Calu3 (cell line): ENCODE measurements around the gene ZNF609. TPM values are rescaled to one million over a fixed set of nuclear protein-coding genes. Genes with fewer than 3 reads are reported as not detected.

ENCODE experiments used
- BruUV-seq: library from RNA; stranded (reverse); fragments of 400-500 nt; replicated peaks from 2 replicates; lab custom pipeline; 2021; lab: Mats Ljungman, UMichigan
- CTCF ChIA-PET: fragments of 300-600 bp; sonication (Branson Sonifier 250); formaldehyde crosslinking; loops from one replicate; lab custom pipeline; 2022; ENCODE audit warnings: antibody characterized with exemption; lab: Charles Lee
- DNase-seq: peaks from one replicate; pipeline ENCODE4 v3.0.0; 2022
- H3K27ac Mint-ChIP-seq: one replicate; pipeline ENCODE4 v1.8.0; 2022; ENCODE audit warnings: mixed read lengths; ENCODE audit not compliant: unreplicated experiment
- H3K27me3 Mint-ChIP-seq: one replicate; pipeline ENCODE4 v1.8.0; 2022; ENCODE audit warnings: mixed read lengths; ENCODE audit not compliant: unreplicated experiment
- H3K36me3 Mint-ChIP-seq: one replicate; pipeline ENCODE4 v1.8.0; 2022; ENCODE audit warnings: mild to moderate bottlenecking, moderate library complexity, mixed read lengths; ENCODE audit not compliant: insufficient read depth, unreplicated experiment
- H3K4me1 Mint-ChIP-seq: one replicate; pipeline ENCODE4 v1.8.0; 2022; ENCODE audit warnings: mild to moderate bottlenecking, low read depth, mixed read lengths; ENCODE audit not compliant: unreplicated experiment
- H3K4me3 Mint-ChIP-seq: one replicate; pipeline ENCODE4 v1.8.0; 2022; ENCODE audit warnings: mild to moderate bottlenecking, low read depth, moderate library complexity, mixed read lengths; ENCODE audit not compliant: unreplicated experiment
- H3K9me3 Mint-ChIP-seq: one replicate; pipeline ENCODE4 v1.8.0; 2022; ENCODE audit warnings: low read depth, mixed read lengths; ENCODE audit not compliant: unreplicated experiment
- CTCF ChIP-seq: fragments of 200-600 bp; IDR thresholded peaks from one replicate; pipeline ENCODE4 v1.8.0; 2022; ENCODE audit warnings: antibody characterized with exemption; ENCODE audit not compliant: unreplicated experiment
- intact Hi-C: fragments of 100-400 bp; cut with micrococcal nuclease; formaldehyde crosslinking; loops from one replicate; pipeline ENCODE4 v1.10.0; 2022; ENCODE audit not compliant: unreplicated experiment
- total RNA-seq: library from RNA; stranded (reverse); gene quantifications from 2 replicates; pipeline ENCODE4 v1.2.3, GENCODE V29; 2022

Gene ZNF609
- total RNA-seq, 1 experiment from 2014 or later: 50.6 TPM

GRCh38 chr15:64462492-64462891, 2.1 kb downstream of the ZNF609 start:
- no peak for TF ChIP-seq CTCF
- no peaks in the 10 kb centered on the region for H3K27me3 Mint-ChIP-seq
- DNase-seq: no peak
- H3K4me3 Mint-ChIP-seq: peak overlapping the region; percentile 70
- CTCF ChIA-PET: no interaction called here
- BruUV-seq: TSS peak; percentile 28
- H3K9me3 Mint-ChIP-seq: no peaks in the 10 kb centered on the region
- H3K36me3 Mint-ChIP-seq: peaks cover 41% of the 10 kb centered on the region
- intact Hi-C loops: no loop called here
- no peak overlapping the region for H3K27ac Mint-ChIP-seq
- peaks cover 48% of the 10 kb centered on the region for H3K4me1 Mint-ChIP-seq

- DNase-seq: no peak
- intact Hi-C loops: no loop called here
- no peaks in the 10 kb centered on the region for H3K27me3 Mint-ChIP-seq
- H3K4me1 Mint-ChIP-seq: peaks cover 61% of the 10 kb centered on the region
- no peaks in the 10 kb centered on the region for H3K9me3 Mint-ChIP-seq
- H3K27ac Mint-ChIP-seq: no peak overlapping the region
- no peak for TF ChIP-seq CTCF
- no TSS peak for BruUV-seq
- CTCF ChIA-PET: no interaction called here
- H3K36me3 Mint-ChIP-seq: peaks cover 45% of the 10 kb centered on the region
- no peak overlapping the region for H3K4me3 Mint-ChIP-seq
Measured at GRCh38 chr15:64464276-64465005, 4.1 kb downstream of the ZNF609 start.

GRCh38 chr15:64466408-64467141, 6.2 kb downstream of the ZNF609 start:
- BruUV-seq: no TSS peak
- TF ChIP-seq CTCF: no peak
- Mint-ChIP-seq H3K27me3 (no peaks in the 10 kb centered on the region), H3K4me1 (peaks cover 51% of the 10 kb centered on the region), H3K9me3 (no peaks in the 10 kb centered on the region), H3K27ac (no peak overlapping the region), H3K4me3 (no peak overlapping the region), H3K36me3 (peaks cover 33% of the 10 kb centered on the region)
- CTCF ChIA-PET: interaction anchor here (1.2 kb wide), 1 partner anchor 199 kb away, joined by 8 read pairs; no protein-coding TSS in a partner anchor
- intact Hi-C loops: no loop called here
- no peak for DNase-seq

- CTCF ChIA-PET: no interaction called here
- Mint-ChIP-seq H3K27ac (no peak overlapping the region), H3K4me3 (no peak overlapping the region), H3K36me3 (peaks cover 35% of the 10 kb centered on the region), H3K9me3 (no peaks in the 10 kb centered on the region), H3K4me1 (peaks cover 20% of the 10 kb centered on the region), H3K27me3 (no peaks in the 10 kb centered on the region)
- intact Hi-C loops: no loop called here
- DNase-seq: no peak
- BruUV-seq: no TSS peak
- TF ChIP-seq CTCF: no peak
Measured at GRCh38 chr15:64472161-64472560, 11.8 kb downstream of the ZNF609 start.
